WTC11 (cell line): Measurements from ENCODE around the gene IFI44. TPM values are rescaled to one million over a fixed set of nuclear protein-coding genes. Genes with fewer than 3 reads are reported as not detected.

ENCODE experiments used
- ATAC-seq: fragments of 200-7000 bp; cut with Tn5 transposase; 2 replicates; pipeline ENCODE4 v1.10.0; 2021; ENCODE audit warnings: mild to moderate bottlenecking, moderate library complexity
- CTCF ChIA-PET: fragments of 300-600 bp; sonication (Branson Sonifier 250); formaldehyde crosslinking; loops from one replicate; lab custom pipeline; 2021; ENCODE audit warnings: antibody characterized with exemption; lab: Charles Lee
- POLR2A ChIA-PET: fragments of 350-600 bp; sonication (Branson Sonifier 250); formaldehyde crosslinking; loops from one replicate; lab custom pipeline; 2021; ENCODE audit warnings: antibody characterized with exemption; lab: Charles Lee
- DNase-seq: peaks from one replicate; pipeline ENCODE4 v3.0.0; 2021; ENCODE audit warnings: low spot score
- H3K27ac Mint-ChIP-seq: 2 replicates; pipeline ENCODE4 v1.8.0; 2021; ENCODE audit warnings: mixed read lengths
- H3K27me3 Mint-ChIP-seq: 2 replicates; pipeline ENCODE4 v1.8.0; 2021; ENCODE audit warnings: low read depth, mild to moderate bottlenecking, moderate library complexity, mixed read lengths
- H3K36me3 Mint-ChIP-seq: 2 replicates; pipeline ENCODE4 v1.8.0; 2021; ENCODE audit warnings: mixed read lengths
- H3K4me1 Mint-ChIP-seq: 2 replicates; pipeline ENCODE4 v1.8.0; 2022; ENCODE audit warnings: mixed read lengths
- H3K4me3 Mint-ChIP-seq: 2 replicates; pipeline ENCODE4 v1.8.0; 2021; ENCODE audit warnings: mild to moderate bottlenecking, moderate library complexity, mixed read lengths
- H3K9me3 Mint-ChIP-seq: 2 replicates; pipeline ENCODE4 v1.8.0; 2021; ENCODE audit warnings: mixed read lengths
- ELF4 ChIP-seq: sonication (generic); formaldehyde crosslinking; IDR thresholded peaks from 2 replicates; pipeline ENCODE4 v1.8.1; 2022; ENCODE audit warnings: low read depth, mild to moderate bottlenecking, moderate library complexity, missing genetic modification reagents
- FOXJ3 ChIP-seq: sonication (generic); formaldehyde crosslinking; IDR thresholded peaks from 2 replicates; pipeline ENCODE4 v1.9.0; 2021; ENCODE audit warnings: missing genetic modification reagents, mild to moderate bottlenecking, borderline replicate concordance
- FOXP1 ChIP-seq: sonication (generic); formaldehyde crosslinking; IDR thresholded peaks from 2 replicates; pipeline ENCODE4 v1.8.0; 2022; ENCODE audit warnings: missing genetic modification reagents, mild to moderate bottlenecking, moderate library complexity, borderline replicate concordance
- NR2C2 ChIP-seq: sonication (generic); formaldehyde crosslinking; IDR thresholded peaks from 2 replicates; pipeline ENCODE4 v1.8.0; 2022; ENCODE audit warnings: mild to moderate bottlenecking, missing genetic modification reagents
- SOX15 ChIP-seq: fragments of 250-450 bp; sonication (Bioruptor Pico); IDR thresholded peaks from 2 replicates; pipeline ENCODE4 v1.9.0; 2021; ENCODE audit warnings: mild to moderate bottlenecking
- ZBTB21 ChIP-seq: sonication (generic); formaldehyde crosslinking; IDR thresholded peaks from 2 replicates; pipeline ENCODE4 v1.8.1; 2023; ENCODE audit warnings: mild to moderate bottlenecking, missing genetic modification reagents, borderline replicate concordance
- ZNF423 ChIP-seq: fragments of 250-450 bp; sonication (Bioruptor Pico); IDR thresholded peaks from 2 replicates; pipeline ENCODE4 v2.1.2; 2022; ENCODE audit warnings: mild to moderate bottlenecking, moderate library complexity
- total RNA-seq: library from RNA; stranded (reverse); gene quantifications from 3 replicates; pipeline ENCODE4 v1.2.3, GENCODE V29; 2021
- TF ChIP-seq, protein P1 (sequence below): sonication (generic); formaldehyde crosslinking; IDR thresholded peaks from 2 replicates; pipeline ENCODE4 v1.8.1; 2023; ENCODE audit warnings: mild to moderate bottlenecking, missing genetic modification reagents, borderline replicate concordance
- TF ChIP-seq, protein P2 (sequence below): fragments of 250-450 bp; sonication (Bioruptor Pico); IDR thresholded peaks from 2 replicates; pipeline ENCODE4 v1.9.0; 2021; ENCODE audit warnings: mild to moderate bottlenecking, borderline replicate concordance
- TF ChIP-seq, protein P3 (sequence below): fragments of 250-450 bp; sonication (Bioruptor Pico); IDR thresholded peaks from 2 replicates; pipeline ENCODE4 v1.8.0; 2021; ENCODE audit warnings: mild to moderate bottlenecking

The IFI44 gene
- total RNA-seq, 1 experiment from 2014 or later = 0.15 TPM

DNA sequence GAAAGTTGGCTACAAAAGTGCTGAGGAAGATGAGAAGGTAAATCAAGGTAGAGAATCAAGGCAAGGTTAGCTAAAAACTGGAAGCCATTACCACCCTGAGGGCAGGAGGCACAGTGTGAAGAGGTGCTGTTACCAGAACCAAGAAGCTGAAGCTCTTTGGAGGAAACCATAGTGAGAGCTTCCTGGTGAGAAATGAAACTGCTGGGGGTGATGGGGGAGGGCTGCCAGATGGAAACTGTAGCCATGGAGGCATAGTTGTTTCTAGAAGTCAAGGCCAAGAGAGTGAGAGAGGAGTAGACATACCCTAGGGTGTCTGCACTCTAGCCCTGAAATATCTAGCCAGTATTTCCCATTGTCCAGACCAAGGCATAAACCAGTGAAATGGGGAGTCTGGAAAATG is 28.7 kb downstream of the IFI44 start:
- no peak overlapping the region for H3K4me3 Mint-ChIP-seq
- no peaks in the 10 kb centered on the region for H3K27me3 Mint-ChIP-seq
- no peak for DNase-seq
- no peak overlapping the region for H3K27ac Mint-ChIP-seq
- H3K4me1 Mint-ChIP-seq = no peaks in the 10 kb centered on the region
- H3K36me3 Mint-ChIP-seq = no peaks in the 10 kb centered on the region
- no peak for ATAC-seq
- H3K9me3 Mint-ChIP-seq = no peaks in the 10 kb centered on the region
- TF ChIP-seq ELF4 (CRISPR knock-in tag) (no peak), ZBTB21 (no peak), NR2C2 (CRISPR knock-in tag) (no peak)
- TF ChIP-seq, protein P1, sequence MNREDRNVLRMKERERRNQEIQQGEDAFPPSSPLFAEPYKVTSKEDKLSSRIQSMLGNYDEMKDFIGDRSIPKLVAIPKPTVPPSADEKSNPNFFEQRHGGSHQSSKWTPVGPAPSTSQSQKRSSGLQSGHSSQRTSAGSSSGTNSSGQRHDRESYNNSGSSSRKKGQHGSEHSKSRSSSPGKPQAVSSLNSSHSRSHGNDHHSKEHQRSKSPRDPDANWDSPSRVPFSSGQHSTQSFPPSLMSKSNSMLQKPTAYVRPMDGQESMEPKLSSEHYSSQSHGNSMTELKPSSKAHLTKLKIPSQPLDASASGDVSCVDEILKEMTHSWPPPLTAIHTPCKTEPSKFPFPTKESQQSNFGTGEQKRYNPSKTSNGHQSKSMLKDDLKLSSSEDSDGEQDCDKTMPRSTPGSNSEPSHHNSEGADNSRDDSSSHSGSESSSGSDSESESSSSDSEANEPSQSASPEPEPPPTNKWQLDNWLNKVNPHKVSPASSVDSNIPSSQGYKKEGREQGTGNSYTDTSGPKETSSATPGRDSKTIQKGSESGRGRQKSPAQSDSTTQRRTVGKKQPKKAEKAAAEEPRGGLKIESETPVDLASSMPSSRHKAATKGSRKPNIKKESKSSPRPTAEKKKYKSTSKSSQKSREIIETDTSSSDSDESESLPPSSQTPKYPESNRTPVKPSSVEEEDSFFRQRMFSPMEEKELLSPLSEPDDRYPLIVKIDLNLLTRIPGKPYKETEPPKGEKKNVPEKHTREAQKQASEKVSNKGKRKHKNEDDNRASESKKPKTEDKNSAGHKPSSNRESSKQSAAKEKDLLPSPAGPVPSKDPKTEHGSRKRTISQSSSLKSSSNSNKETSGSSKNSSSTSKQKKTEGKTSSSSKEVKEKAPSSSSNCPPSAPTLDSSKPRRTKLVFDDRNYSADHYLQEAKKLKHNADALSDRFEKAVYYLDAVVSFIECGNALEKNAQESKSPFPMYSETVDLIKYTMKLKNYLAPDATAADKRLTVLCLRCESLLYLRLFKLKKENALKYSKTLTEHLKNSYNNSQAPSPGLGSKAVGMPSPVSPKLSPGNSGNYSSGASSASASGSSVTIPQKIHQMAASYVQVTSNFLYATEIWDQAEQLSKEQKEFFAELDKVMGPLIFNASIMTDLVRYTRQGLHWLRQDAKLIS (CRISPR knock-in tag) = no peak
- TF ChIP-seq, protein P2, sequence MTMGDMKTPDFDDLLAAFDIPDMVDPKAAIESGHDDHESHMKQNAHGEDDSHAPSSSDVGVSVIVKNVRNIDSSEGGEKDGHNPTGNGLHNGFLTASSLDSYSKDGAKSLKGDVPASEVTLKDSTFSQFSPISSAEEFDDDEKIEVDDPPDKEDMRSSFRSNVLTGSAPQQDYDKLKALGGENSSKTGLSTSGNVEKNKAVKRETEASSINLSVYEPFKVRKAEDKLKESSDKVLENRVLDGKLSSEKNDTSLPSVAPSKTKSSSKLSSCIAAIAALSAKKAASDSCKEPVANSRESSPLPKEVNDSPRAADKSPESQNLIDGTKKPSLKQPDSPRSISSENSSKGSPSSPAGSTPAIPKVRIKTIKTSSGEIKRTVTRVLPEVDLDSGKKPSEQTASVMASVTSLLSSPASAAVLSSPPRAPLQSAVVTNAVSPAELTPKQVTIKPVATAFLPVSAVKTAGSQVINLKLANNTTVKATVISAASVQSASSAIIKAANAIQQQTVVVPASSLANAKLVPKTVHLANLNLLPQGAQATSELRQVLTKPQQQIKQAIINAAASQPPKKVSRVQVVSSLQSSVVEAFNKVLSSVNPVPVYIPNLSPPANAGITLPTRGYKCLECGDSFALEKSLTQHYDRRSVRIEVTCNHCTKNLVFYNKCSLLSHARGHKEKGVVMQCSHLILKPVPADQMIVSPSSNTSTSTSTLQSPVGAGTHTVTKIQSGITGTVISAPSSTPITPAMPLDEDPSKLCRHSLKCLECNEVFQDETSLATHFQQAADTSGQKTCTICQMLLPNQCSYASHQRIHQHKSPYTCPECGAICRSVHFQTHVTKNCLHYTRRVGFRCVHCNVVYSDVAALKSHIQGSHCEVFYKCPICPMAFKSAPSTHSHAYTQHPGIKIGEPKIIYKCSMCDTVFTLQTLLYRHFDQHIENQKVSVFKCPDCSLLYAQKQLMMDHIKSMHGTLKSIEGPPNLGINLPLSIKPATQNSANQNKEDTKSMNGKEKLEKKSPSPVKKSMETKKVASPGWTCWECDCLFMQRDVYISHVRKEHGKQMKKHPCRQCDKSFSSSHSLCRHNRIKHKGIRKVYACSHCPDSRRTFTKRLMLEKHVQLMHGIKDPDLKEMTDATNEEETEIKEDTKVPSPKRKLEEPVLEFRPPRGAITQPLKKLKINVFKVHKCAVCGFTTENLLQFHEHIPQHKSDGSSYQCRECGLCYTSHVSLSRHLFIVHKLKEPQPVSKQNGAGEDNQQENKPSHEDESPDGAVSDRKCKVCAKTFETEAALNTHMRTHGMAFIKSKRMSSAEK = no peak
- ChIA-PET CTCF (interaction anchor here (1.1 to 2.3 kb wide), 2 partner anchors 10 to 61 kb away, joined by 3 to 7 read pairs; no protein-coding TSS in a partner anchor), POLR2A (no interaction called here)

DNA sequence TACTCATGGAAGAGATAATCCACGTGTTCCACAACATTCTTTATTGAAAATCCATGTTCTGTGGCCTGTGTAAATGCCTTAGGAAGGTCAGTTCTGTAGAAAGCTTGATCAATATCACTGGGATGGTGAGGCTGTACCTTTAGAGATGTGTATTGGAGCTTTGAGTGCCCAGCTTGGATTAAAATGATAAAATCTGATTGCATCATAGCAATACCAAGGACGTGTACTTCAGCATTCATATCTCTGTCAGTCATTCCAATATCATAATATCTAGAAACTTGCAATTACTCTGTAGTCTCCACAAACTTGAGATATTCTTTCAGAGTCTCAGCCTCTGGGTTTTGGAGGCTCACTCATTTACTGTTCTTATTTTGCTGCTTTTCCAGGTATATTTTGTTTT is 31.6 kb downstream of the IFI44 start:
- Mint-ChIP-seq H3K4me1 (no peaks in the 10 kb centered on the region), H3K36me3 (no peaks in the 10 kb centered on the region), H3K27ac (no peak overlapping the region), H3K4me3 (no peak overlapping the region), H3K27me3 (no peaks in the 10 kb centered on the region), H3K9me3 (no peaks in the 10 kb centered on the region)
- ChIA-PET CTCF (no interaction called here), POLR2A (no interaction called here)
- no peak for TF ChIP-seq ZNF423
- no peak for TF ChIP-seq FOXP1 (CRISPR knock-in tag)
- no peak for TF ChIP-seq FOXJ3 (CRISPR knock-in tag)
- TF ChIP-seq, protein P3, sequence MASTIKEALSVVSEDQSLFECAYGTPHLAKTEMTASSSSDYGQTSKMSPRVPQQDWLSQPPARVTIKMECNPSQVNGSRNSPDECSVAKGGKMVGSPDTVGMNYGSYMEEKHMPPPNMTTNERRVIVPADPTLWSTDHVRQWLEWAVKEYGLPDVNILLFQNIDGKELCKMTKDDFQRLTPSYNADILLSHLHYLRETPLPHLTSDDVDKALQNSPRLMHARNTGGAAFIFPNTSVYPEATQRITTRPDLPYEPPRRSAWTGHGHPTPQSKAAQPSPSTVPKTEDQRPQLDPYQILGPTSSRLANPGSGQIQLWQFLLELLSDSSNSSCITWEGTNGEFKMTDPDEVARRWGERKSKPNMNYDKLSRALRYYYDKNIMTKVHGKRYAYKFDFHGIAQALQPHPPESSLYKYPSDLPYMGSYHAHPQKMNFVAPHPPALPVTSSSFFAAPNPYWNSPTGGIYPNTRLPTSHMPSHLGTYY = no peak
- TF ChIP-seq, protein P1 (CRISPR knock-in tag) = no peak
- no peak for TF ChIP-seq SOX15 (CRISPR knock-in tag)
- ATAC-seq (no peak), DNase-seq (no peak)
